RWPE2 (cell line): ENCODE data around the gene SLIT3.
A peak's percentile ranks its signal among the peaks of the same experiment; 100 is the strongest.

Experiments
- ATAC-seq: fragments of 200-7000 bp; cut with Tn5 transposase; 3 replicates; pipeline ENCODE4 v1.9.1; 2021; ENCODE audit warnings: low read depth
- DNase-seq: peaks from one replicate; pipeline ENCODE4 v3.0.0-alpha.2; 2020; ENCODE audit warnings: low spot score
- H3K27ac ChIP-seq: fragments of 450-650 bp; 2 replicates; pipeline ENCODE4 v1.5.1; 2017; ENCODE audit warnings: mild to moderate bottlenecking; ENCODE audit not compliant: poor library complexity, severe bottlenecking
- H3K27me3 ChIP-seq: fragments of 250-450 bp; sonication (Bioruptor Pico); 2 replicates; pipeline ENCODE4 v1.5.1; 2021; ENCODE audit warnings: mild to moderate bottlenecking, moderate library complexity; ENCODE audit not compliant: insufficient read depth, poor library complexity, severe bottlenecking
- H3K36me3 ChIP-seq: fragments of 250-450 bp; sonication (Bioruptor Pico); 2 replicates; pipeline ENCODE4 v1.5.1; 2020; ENCODE audit warnings: low read depth, mild to moderate bottlenecking, moderate library complexity
- H3K4me1 ChIP-seq: fragments of 250-450 bp; sonication (Bioruptor Pico); 2 replicates; pipeline ENCODE4 v1.5.1; 2021; ENCODE audit warnings: mild to moderate bottlenecking, moderate library complexity; ENCODE audit not compliant: insufficient read depth, poor library complexity, severe bottlenecking
- H3K4me3 ChIP-seq: fragments of 250-450 bp; sonication (Bioruptor Pico); 2 replicates; pipeline ENCODE4 v1.5.1; 2021; ENCODE audit warnings: mild to moderate bottlenecking, moderate library complexity; ENCODE audit not compliant: severe bottlenecking
- H3K9me3 ChIP-seq: fragments of 250-450 bp; sonication (Bioruptor Pico); 2 replicates; pipeline ENCODE4 v1.5.1; 2021; ENCODE audit warnings: mild to moderate bottlenecking, moderate library complexity; ENCODE audit not compliant: severe bottlenecking
- TF ChIP-seq, protein P1 (sequence below): fragments of 450-650 bp; IDR thresholded peaks from one replicate; pipeline ENCODE4 v1.5.1; 2017; ENCODE audit warnings: mild to moderate bottlenecking, moderate library complexity; ENCODE audit not compliant: poor library complexity, severe bottlenecking

The SLIT3 gene

DNA sequence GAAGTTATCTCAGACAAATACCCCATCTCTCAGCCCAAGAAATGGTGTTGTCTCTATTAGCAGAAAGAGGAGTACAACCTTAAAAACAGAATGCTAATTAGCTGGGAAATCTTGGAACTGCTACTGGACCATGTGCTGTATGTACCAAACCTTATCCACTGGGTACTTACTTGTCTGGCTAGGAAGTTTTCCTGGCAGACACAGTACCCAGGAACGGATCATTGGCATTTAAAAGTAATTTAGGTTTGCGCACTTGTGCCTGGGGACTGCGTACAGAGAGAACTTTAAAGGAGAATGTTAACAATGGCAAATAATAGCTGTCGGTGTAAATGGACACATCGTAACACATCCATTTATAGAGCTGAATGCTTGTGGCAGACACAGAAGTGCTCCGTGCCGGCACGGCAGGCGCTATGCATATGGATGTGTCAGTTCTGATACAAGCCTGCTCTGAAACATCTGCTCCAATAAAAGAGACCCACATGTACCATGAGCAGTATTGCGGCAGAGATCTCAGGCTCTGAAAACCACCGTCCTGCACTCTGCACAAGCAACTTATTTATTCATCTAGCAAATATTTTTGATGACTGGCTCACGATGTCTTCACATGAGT is 431.2 kb downstream of the SLIT3 start:
- no peaks in the 10 kb centered on the region for H3K36me3 ChIP-seq
- ATAC-seq (peak; percentile 19; the same call in 2 of the 3 replicates), DNase-seq (no peak)
- H3K9me3 ChIP-seq, result no peaks in the 10 kb centered on the region
- TF ChIP-seq, protein P1, sequence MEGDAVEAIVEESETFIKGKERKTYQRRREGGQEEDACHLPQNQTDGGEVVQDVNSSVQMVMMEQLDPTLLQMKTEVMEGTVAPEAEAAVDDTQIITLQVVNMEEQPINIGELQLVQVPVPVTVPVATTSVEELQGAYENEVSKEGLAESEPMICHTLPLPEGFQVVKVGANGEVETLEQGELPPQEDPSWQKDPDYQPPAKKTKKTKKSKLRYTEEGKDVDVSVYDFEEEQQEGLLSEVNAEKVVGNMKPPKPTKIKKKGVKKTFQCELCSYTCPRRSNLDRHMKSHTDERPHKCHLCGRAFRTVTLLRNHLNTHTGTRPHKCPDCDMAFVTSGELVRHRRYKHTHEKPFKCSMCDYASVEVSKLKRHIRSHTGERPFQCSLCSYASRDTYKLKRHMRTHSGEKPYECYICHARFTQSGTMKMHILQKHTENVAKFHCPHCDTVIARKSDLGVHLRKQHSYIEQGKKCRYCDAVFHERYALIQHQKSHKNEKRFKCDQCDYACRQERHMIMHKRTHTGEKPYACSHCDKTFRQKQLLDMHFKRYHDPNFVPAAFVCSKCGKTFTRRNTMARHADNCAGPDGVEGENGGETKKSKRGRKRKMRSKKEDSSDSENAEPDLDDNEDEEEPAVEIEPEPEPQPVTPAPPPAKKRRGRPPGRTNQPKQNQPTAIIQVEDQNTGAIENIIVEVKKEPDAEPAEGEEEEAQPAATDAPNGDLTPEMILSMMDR, result no peak
- H3K4me3 ChIP-seq, result no peak overlapping the region
- H3K27ac ChIP-seq, result no peak overlapping the region
- H3K27me3 ChIP-seq, result peaks cover 5% of the 10 kb centered on the region
- no peaks in the 10 kb centered on the region for H3K4me1 ChIP-seq

DNA sequence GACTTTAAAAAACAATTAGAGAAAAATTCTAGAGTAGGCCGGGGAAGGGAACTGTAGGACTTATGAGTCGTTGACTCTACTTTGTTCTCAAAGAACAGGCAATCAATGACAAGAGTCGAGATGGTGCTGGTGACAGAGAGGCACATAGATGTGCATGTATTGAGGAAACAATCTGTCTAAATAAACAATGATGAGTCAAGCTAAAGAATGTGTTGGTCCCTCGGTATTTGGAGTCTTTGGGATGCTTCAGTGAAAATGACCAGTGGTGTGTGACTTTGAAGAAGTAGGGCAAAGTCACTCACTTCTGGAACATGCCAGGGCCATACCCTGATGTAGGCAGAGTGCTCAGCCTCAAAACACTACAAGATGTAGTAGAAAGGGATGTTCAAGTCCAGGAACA is 433.7 kb downstream of the SLIT3 start:
- no peak overlapping the region for H3K27ac ChIP-seq
- H3K36me3 ChIP-seq, result no peaks in the 10 kb centered on the region
- ATAC-seq, result no peak
- no peaks in the 10 kb centered on the region for H3K4me1 ChIP-seq
- no peak for DNase-seq
- H3K9me3 ChIP-seq, result no peaks in the 10 kb centered on the region
- H3K4me3 ChIP-seq, result no peak overlapping the region
- TF ChIP-seq, protein P1, result no peak
- peaks cover 5% of the 10 kb centered on the region for H3K27me3 ChIP-seq

DNA sequence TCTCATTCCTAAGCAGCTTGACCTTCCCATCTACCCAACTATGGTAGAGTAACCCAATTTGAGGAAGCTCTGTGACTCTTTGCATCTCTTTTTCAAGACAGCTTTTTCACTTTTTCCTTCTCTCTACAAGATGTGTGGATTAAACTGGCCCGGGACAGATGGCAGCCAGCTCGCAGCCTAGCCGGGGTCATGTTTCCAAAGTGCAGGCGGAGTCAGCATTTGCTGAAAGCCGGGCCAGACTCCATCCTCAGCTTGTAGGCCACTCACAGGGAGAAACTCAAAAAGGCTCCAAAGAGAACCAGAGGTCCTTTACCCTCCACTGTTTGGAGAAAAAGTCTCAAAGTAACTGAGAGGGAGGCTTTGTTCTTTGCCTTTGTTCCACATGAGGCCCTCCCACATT is 435.0 kb downstream of the SLIT3 start:
- TF ChIP-seq, protein P1, result no peak
- Histone ChIP-seq H3K4me1 (no peaks in the 10 kb centered on the region), H3K4me3 (no peak overlapping the region), H3K27ac (no peak overlapping the region), H3K27me3 (peaks cover 5% of the 10 kb centered on the region), H3K36me3 (no peaks in the 10 kb centered on the region), H3K9me3 (no peaks in the 10 kb centered on the region)
- ATAC-seq, result no peak
- no peak for DNase-seq

DNA sequence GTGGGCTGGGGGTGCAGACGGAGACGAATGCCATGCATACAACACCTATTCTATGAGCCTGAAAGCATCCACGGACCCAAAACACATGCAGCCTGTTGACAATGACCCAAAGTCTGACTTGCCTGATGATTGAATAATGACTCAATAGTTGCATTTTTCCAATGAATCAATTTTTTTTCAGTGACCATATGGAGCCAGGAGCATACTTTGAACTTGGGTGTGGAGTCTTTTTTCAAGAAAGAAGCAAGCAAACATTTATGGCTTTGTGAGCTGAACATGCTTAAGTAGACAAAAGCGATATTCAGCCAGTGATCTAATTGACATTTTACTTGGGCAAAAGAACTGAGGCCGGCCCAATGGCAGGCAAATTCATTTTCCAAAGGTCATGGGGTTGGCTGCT is 437.9 kb downstream of the SLIT3 start:
- H3K4me3 ChIP-seq, result no peak overlapping the region
- no peak overlapping the region for H3K27ac ChIP-seq
- TF ChIP-seq, protein P1, result no peak
- ATAC-seq (no peak), DNase-seq (no peak)
- H3K4me1 ChIP-seq, result no peaks in the 10 kb centered on the region
- H3K27me3 ChIP-seq, result no peaks in the 10 kb centered on the region
- H3K36me3 ChIP-seq, result no peaks in the 10 kb centered on the region
- no peaks in the 10 kb centered on the region for H3K9me3 ChIP-seq

DNA sequence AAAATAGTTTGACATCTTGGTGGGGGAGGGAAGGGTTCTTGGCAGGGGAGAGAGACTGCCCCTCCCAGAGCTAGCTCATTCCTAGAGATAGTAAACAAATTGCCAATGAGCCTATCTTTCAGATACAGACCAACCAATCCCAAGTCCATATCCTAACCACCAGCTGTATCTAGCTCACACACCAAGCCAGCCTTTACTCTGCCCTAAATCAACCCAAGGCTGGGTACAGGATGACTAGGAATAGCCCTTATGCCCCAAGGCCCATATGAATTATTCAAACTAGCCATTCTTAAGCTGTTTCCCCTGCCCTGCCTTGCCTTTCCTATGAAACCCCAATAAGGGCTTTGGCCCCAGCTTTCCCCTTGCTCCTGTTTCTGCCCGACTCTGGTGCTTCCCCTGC is 440.4 kb downstream of the SLIT3 start:
- DNase-seq (no peak), ATAC-seq (no peak)
- no peaks in the 10 kb centered on the region for H3K36me3 ChIP-seq
- no peaks in the 10 kb centered on the region for H3K27me3 ChIP-seq
- TF ChIP-seq, protein P1, result no peak
- no peak overlapping the region for H3K4me3 ChIP-seq
- H3K4me1 ChIP-seq, result no peaks in the 10 kb centered on the region
- no peaks in the 10 kb centered on the region for H3K9me3 ChIP-seq
- no peak overlapping the region for H3K27ac ChIP-seq
